Liver (tissue), 2 donors: Measurements from ENCODE around the gene DDX1.

ENCODE experiments used
- JUND ChIP-seq, 2 donors: IDR thresholded peaks; 2 replicates each; pipeline ENCODE4 v1.6.1; 2016; ENCODE audit warnings: antibody characterized with exemption in 2 of 2
- NR2F2 ChIP-seq: IDR thresholded peaks from 2 replicates; pipeline ENCODE4 v1.6.1; 2016; ENCODE audit warnings: antibody characterized with exemption
- donor health status: healthy.

DNA sequence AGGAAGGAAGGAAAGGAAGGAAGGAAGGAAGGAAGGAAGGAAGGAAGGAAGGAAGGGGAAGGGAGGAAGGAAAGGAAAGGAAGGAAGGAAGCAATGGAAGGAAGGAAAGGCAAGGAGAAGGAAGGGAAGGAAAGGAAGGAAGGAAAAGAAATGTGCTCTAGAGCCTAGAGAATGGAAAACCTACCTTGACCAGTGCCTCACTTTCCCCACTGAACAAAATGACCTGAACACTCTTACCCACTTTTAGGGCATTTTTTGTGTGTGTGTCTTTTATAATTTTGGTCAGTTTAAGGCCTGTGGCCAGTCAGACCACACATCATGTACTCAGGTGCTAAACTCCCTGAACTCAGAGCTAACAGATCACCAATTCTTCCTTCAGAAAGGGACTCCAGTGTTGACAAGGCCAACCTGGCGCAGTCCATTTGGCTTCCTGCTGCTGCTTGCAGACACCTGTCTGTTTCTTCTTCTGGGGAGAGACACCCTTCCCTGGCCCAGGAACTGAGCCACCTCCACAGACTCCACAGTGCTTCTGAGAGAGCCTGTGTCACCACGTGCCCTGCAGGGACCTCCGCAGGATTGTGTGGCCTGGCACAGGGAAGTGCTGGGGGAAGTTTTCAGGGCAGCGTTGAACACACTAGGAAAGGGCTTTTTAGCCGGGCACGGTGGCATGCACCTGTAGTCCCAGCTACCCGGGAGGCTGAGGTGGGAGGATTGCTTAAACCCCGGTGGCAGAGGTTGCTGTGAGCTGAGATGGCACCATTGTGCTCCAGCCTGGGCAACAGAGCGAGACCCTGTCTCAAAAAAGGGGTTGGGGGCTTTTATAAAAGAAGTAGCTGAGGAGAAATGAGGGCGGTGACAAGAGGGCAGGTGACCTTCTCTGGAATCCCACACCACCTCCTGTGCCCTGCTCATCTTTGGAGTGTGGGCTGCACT lies 57.2 kb downstream of the DDX1 start:
- TF ChIP-seq JUND (IDR thresholded peaks at IDR 0.05) (no peak), NR2F2 (no peak)
